H9 (cell line): ENCODE measurements around the gene ANKS1B. TPM values are rescaled to one million over a fixed set of nuclear protein-coding genes. Genes with fewer than 3 reads are reported as not detected.

Experiments used
- DNase-seq: peaks from one replicate; pipeline ENCODE4 v3.0.0-alpha.2; 2017
- H2AFZ ChIP-seq: one replicate; pipeline ENCODE4 v1.6.1; 2013; ENCODE audit warnings: mild to moderate bottlenecking, low read length, control low read depth, moderate library complexity
- H2AK5ac ChIP-seq: 2 replicates; pipeline ENCODE4 v1.6.1; 2013; ENCODE audit warnings: low read length, control low read depth, mixed read lengths; ENCODE audit not compliant: insufficient read length
- H2BK120ac ChIP-seq: one replicate; pipeline ENCODE4 v1.6.1; 2013; ENCODE audit warnings: low read depth, mild to moderate bottlenecking, low read length, control low read depth, inconsistent platforms; ENCODE audit not compliant: poor library complexity, severe bottlenecking
- H2BK12ac ChIP-seq: 2 replicates; pipeline ENCODE4 v1.6.1; 2013; ENCODE audit warnings: low read length, control low read depth, mixed read lengths, low read depth; ENCODE audit not compliant: insufficient read length
- H2BK15ac ChIP-seq: 2 replicates; pipeline ENCODE4 v1.6.1; 2013; ENCODE audit warnings: low read depth, low read length, control low read depth
- H2BK20ac ChIP-seq: one replicate; pipeline ENCODE4 v1.6.1; 2013; ENCODE audit warnings: low read depth, mild to moderate bottlenecking, low read length, control low read depth, inconsistent platforms; ENCODE audit not compliant: poor library complexity, severe bottlenecking
- H2BK5ac ChIP-seq: 2 replicates; pipeline ENCODE4 v1.6.1; 2013; ENCODE audit warnings: low read length, control low read depth, mixed read lengths; ENCODE audit not compliant: insufficient read length
- H3K14ac ChIP-seq: 2 replicates; pipeline ENCODE4 v1.6.1; 2013; ENCODE audit warnings: low read length, control low read depth; ENCODE audit not compliant: insufficient read depth
- H3K18ac ChIP-seq: 2 replicates; pipeline ENCODE4 v1.6.1; 2013; ENCODE audit warnings: low read depth, mild to moderate bottlenecking, mixed read lengths, low read length, control low read depth; ENCODE audit not compliant: insufficient read length
- H3K23ac ChIP-seq: 2 replicates; pipeline ENCODE4 v1.6.1; 2013; ENCODE audit warnings: low read length, control low read depth, mixed read lengths, low read depth; ENCODE audit not compliant: insufficient read length
- H3K23me2 ChIP-seq: 2 replicates; pipeline ENCODE4 v1.6.1; 2013; ENCODE audit warnings: low read depth, mild to moderate bottlenecking, mixed read lengths, low read length, control low read depth; ENCODE audit not compliant: insufficient read length, poor library complexity, severe bottlenecking
- H3K27ac ChIP-seq: 2 replicates; pipeline ENCODE4 v1.5.1; 2013; ENCODE audit warnings: low read length, control low read depth, mixed read lengths, low read depth; ENCODE audit not compliant: insufficient read length
- H3K27me3 ChIP-seq: 2 replicates; pipeline ENCODE4 v1.6.1; 2013; ENCODE audit warnings: low read length, control low read depth, inconsistent platforms; ENCODE audit not compliant: insufficient read depth
- H3K4ac ChIP-seq: 2 replicates; pipeline ENCODE4 v1.6.1; 2013; ENCODE audit warnings: low read depth, mild to moderate bottlenecking, control low read depth, inconsistent platforms, low read length, moderate library complexity
- H3K4me1 ChIP-seq: 2 replicates; pipeline ENCODE4 v1.6.1; 2013; ENCODE audit warnings: low read length, control low read depth, inconsistent platforms; ENCODE audit not compliant: insufficient read depth
- H3K4me2 ChIP-seq: 2 replicates; pipeline ENCODE4 v1.6.1; 2013; ENCODE audit warnings: low read length, control low read depth, mixed read lengths; ENCODE audit not compliant: insufficient read length, insufficient read depth
- H3K56ac ChIP-seq: 2 replicates; pipeline ENCODE4 v1.6.1; 2013; ENCODE audit warnings: low read depth, mild to moderate bottlenecking, mixed read lengths, low read length, control low read depth; ENCODE audit not compliant: insufficient read length
- H3K79me1 ChIP-seq: 2 replicates; pipeline ENCODE4 v1.6.1; 2013; ENCODE audit warnings: low read depth, mild to moderate bottlenecking, moderate library complexity, low read length, control low read depth, inconsistent platforms; ENCODE audit not compliant: insufficient read depth, poor library complexity, severe bottlenecking
- H3K79me2 ChIP-seq: 2 replicates; pipeline ENCODE4 v1.6.1; 2013; ENCODE audit warnings: low read length, control low read depth, inconsistent platforms; ENCODE audit not compliant: insufficient read depth
- H3K9ac ChIP-seq: 2 replicates; pipeline ENCODE4 v1.6.1; 2013; ENCODE audit warnings: low read length, control low read depth, mixed read lengths; ENCODE audit not compliant: insufficient read length; ENCODE audit errors: extremely low read depth
- H3K9me3 ChIP-seq: one replicate; pipeline ENCODE4 v1.6.1; 2013; ENCODE audit warnings: low read depth, low read length, inconsistent platforms; ENCODE audit not compliant: control insufficient read depth
- H3T11ph ChIP-seq: one replicate; pipeline ENCODE4 v1.6.1; 2013; ENCODE audit warnings: mild to moderate bottlenecking, low read length, control low read depth, inconsistent platforms
- H4K20me1 ChIP-seq: one replicate; pipeline ENCODE4 v1.6.1; 2013; ENCODE audit not compliant: control insufficient read depth, insufficient read length, insufficient read depth
- H4K5ac ChIP-seq: 2 replicates; pipeline ENCODE4 v1.6.1; 2013; ENCODE audit warnings: low read depth, mild to moderate bottlenecking, mixed read lengths, low read length, control low read depth; ENCODE audit not compliant: insufficient read length
- H4K8ac ChIP-seq: replicated peaks from 2 replicates; pipeline ENCODE4 v1.6.1; 2013; ENCODE audit warnings: low read length, control low read depth, mixed read lengths, low read depth; ENCODE audit not compliant: insufficient read length
- H4K91ac ChIP-seq: 2 replicates; pipeline ENCODE4 v1.6.1; 2013; ENCODE audit warnings: low read depth, mild to moderate bottlenecking, moderate library complexity, mixed read lengths, low read length, control low read depth; ENCODE audit not compliant: insufficient read length
- H3K27ac Mint-ChIP-seq, 3 experiments: 2 replicates in 2 of 3; 3 replicates in 1 of 3; pipeline ENCODE4 v1.8.0; 2020 to 2021; ENCODE audit warnings: mixed read lengths in 3 of 3, mild to moderate bottlenecking in 1 of 3, moderate library complexity in 1 of 3
- H3K27me3 Mint-ChIP-seq: 2 replicates; pipeline ENCODE4 v1.8.0; 2021; ENCODE audit warnings: low read depth, mild to moderate bottlenecking, moderate library complexity, mixed read lengths
- H3K36me3 Mint-ChIP-seq, 3 experiments: 2 replicates in 2 of 3; 3 replicates in 1 of 3; pipeline ENCODE4 v1.8.0; 2020 to 2021; ENCODE audit warnings: low read depth in 3 of 3, mixed read lengths in 3 of 3; ENCODE audit not compliant: insufficient read depth in 1 of 3
- H3K4me1 Mint-ChIP-seq, 2 experiments: 2 replicates each; pipeline ENCODE4 v1.8.0; 2020; ENCODE audit warnings: mixed read lengths in 2 of 2
- H3K4me3 Mint-ChIP-seq, 2 experiments: 2 replicates in 1 of 2; 3 replicates in 1 of 2; pipeline ENCODE4 v1.8.0; 2020 to 2021; ENCODE audit warnings: mild to moderate bottlenecking in 2 of 2, mixed read lengths in 2 of 2, moderate library complexity in 1 of 2
- H3K9me3 Mint-ChIP-seq, 2 experiments: 2 replicates in 1 of 2; 3 replicates in 1 of 2; pipeline ENCODE4 v1.8.0; 2020; ENCODE audit warnings: mild to moderate bottlenecking in 2 of 2, mixed read lengths in 2 of 2, moderate library complexity in 1 of 2
- CTCF ChIP-seq: fragments of 200-600 bp; sonication (generic); conservative IDR thresholded peaks from 3 replicates; pipeline ENCODE4 v1.8.0; 2021; ENCODE audit warnings: antibody characterized with exemption, mild to moderate bottlenecking
- WGBS: extraction: QIAGEN DNeasy Blood & Tissue Kit; methylation state at CpG from one replicate; pipeline ENCODE4 v1.1.7; 2013; ENCODE audit warnings: missing lambda C conversion rate, low lambda C conversion rate, mixed read lengths; ENCODE audit not compliant: insufficient read length; ENCODE audit errors: extremely low coverage; 5-methylcytosine and 5-hydroxymethylcytosine counted together
- total RNA-seq: library from RNA; stranded (reverse); gene quantifications from 2 replicates; pipeline ENCODE4 v1.2.1, GENCODE V29; 2021

The ANKS1B gene
- total RNA-seq, 1 experiment from 2014 or later = 4.1 TPM

GRCh38 chr12:99066726-99067125 lies 918.0 kb downstream of the ANKS1B start:
- DNase-seq = no peak
- H3K4ac ChIP-seq = no peak overlapping the region
- TF ChIP-seq CTCF = no peak
- H3K9me3 ChIP-seq = no peaks in the 10 kb centered on the region
- H3K9ac ChIP-seq = no peak overlapping the region
- no peaks in the 10 kb centered on the region for H3K9me3 Mint-ChIP-seq
- H2BK5ac ChIP-seq = no peak overlapping the region
- H3K23me2 ChIP-seq = no peaks in the 10 kb centered on the region
- no peaks in the 10 kb centered on the region for H3K4me1 Mint-ChIP-seq
- no peak overlapping the region for H2AK5ac ChIP-seq
- no peak overlapping the region for H2BK120ac ChIP-seq
- no peaks in the 10 kb centered on the region for H3K36me3 Mint-ChIP-seq
- H3K18ac ChIP-seq = no peak overlapping the region
- no peaks in the 10 kb centered on the region for H4K20me1 ChIP-seq
- no peak overlapping the region for H2AFZ ChIP-seq
- no peak overlapping the region for H3K4me2 ChIP-seq
- WGBS = no CpG with 5 or more reads among the region's 3 CpGs
- no peak overlapping the region for H3T11ph ChIP-seq
- no peak overlapping the region for H3K27ac ChIP-seq
- no peak overlapping the region for H4K8ac ChIP-seq
- H2BK20ac ChIP-seq = no peak overlapping the region
- no peaks in the 10 kb centered on the region for H3K79me2 ChIP-seq
- H3K79me1 ChIP-seq = no peaks in the 10 kb centered on the region
- H3K27ac Mint-ChIP-seq = no peak overlapping the region; a peak in 1 of 7 replicates
- H3K4me1 ChIP-seq = no peaks in the 10 kb centered on the region
- H3K23ac ChIP-seq = no peak overlapping the region
- no peaks in the 10 kb centered on the region for H3K27me3 ChIP-seq
- no peak overlapping the region for H4K5ac ChIP-seq
- no peak overlapping the region for H4K91ac ChIP-seq
- no peak overlapping the region for H2BK12ac ChIP-seq
- H2BK15ac ChIP-seq = no peak overlapping the region
- no peak overlapping the region for H3K4me3 Mint-ChIP-seq
- no peaks in the 10 kb centered on the region for H3K27me3 Mint-ChIP-seq
- H3K14ac ChIP-seq = no peak overlapping the region
- H3K56ac ChIP-seq = no peak overlapping the region
